Medulla oblongata (tissue), 1 donor: ENCODE measurements around the gene ANO5.

ENCODE experiments used
- DNase-seq: peaks from one replicate; pipeline ENCODE4 v3.0.0-alpha.2; 2015; ENCODE audit errors: extremely low spot score

Gene ANO5

GRCh38 chr11:22192642-22193347 lies at the start of gene ANO5:
Gene ANO5, plus strand, starts transcription at chr11:22193085. Its CDS starts 408 bp downstream, at chr11:22193493.
- peak; percentile 56 for DNase-seq

DNA sequence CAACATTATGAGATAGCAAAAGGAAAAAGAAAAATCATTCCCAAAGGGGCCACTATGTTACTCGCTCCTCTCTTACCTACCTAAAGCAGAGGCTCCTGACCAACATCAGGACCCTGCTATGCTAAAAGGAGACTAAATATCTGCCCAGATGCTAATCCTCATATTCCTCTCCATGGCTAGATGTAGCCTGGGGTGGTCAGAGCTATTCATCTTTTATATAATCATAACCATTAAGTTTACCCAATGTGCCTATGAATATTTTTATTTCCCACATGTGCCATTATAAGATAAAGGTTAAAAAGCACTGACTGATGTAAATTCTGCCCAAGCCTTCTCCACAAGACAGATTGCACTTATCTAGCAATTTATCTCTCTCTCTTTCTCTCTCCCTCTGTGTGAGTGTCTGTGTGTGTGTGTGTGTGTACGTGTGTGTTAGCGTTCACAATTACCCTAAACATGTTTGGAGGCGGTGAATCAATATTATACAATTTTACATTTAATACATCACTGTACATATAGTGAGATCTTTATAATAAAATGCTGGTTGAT lies 41.2 kb upstream of the ANO5 start:
- no peak for DNase-seq

DNA sequence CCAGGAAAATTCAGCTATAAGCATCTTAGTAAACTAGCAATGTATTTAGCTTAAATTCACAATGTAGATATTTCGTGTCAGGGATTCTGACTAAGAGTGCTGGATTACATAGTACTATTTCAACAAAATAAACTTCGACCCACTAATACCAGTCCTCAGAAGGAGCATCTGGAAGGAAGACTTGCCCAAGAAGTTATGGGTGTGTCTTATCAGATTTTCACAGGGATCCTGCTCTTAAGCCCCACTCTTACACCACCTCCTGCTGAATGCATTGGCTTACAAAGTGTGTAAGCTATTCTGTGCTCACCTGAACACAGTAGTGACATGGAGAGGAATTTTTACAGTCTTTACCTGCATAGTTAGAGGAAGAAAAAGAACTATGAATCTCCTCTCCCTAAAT lies 35.4 kb upstream of the ANO5 start:
- DNase-seq: no peak

DNA sequence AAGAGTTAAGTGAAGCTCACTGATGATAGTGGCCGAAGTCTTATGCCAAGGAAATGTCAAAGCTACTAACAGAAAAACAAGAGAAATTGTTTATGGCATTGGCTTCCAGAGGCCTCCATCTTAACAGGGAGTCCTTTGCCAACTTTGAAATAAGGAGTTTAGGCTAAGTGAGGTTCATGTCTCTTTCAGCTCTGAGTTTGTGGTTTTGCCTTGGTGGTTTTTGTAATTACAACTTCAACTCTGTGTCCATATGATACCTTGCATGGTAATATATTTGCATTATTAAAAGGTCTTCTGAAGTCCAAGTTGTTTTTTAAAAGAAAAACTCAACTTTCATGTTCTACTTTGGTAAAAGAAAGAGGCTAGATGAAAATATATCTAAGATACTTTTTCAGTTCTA lies 31.4 kb upstream of the ANO5 start:
- no peak for DNase-seq

DNA sequence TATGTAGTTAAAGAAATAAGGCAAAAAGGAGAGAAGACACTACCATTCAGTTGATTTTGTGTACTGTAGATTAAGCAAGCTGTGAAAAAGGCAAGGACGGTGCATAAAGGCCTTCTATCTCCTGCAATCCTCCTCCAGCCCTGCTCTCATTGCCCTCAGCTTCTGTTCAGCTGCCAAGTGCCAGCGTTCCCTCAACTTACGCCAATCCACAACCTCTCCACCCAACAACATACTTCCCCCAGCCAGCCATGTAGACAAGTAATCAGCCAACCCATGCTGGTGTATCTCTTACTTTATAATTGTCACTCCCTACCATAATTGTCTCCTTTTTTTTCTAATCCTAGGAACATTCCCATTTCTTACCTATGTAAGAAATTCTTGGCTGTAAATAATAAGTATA lies 30.1 kb upstream of the ANO5 start:
- no peak for DNase-seq

- DNase-seq: peak; percentile 11
Measured at GRCh38 chr11:22163394-22163797, 29.5 kb upstream of the ANO5 start.

- no peak for DNase-seq
Measured at GRCh38 chr11:22165087-22165486, 27.8 kb upstream of the ANO5 start.

- no peak for DNase-seq
Measured at GRCh38 chr11:22165759-22166513, 26.9 kb upstream of the ANO5 start.

GRCh38 chr11:22169833-22170232 lies 23.1 kb upstream of the ANO5 start:
- DNase-seq: peak; percentile 23

DNA sequence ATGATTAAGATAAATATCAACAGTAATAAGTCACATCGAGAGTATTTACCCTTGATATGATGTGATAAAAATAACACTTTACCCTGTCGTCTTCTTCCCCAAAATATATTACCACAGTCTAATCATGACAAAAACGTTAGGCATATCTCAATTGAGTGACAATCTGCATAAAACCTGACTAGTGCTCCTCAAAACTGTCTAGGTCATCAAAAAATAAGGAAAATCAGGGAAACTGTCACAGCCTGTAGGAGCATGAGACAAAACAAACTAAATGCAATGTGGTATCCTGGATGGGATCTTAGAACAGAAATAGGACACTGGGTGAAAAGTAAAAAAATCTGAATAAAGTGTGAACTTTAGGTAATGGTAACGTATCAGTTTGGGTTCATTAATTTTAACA lies 19.4 kb upstream of the ANO5 start:
- DNase-seq: no peak

DNA sequence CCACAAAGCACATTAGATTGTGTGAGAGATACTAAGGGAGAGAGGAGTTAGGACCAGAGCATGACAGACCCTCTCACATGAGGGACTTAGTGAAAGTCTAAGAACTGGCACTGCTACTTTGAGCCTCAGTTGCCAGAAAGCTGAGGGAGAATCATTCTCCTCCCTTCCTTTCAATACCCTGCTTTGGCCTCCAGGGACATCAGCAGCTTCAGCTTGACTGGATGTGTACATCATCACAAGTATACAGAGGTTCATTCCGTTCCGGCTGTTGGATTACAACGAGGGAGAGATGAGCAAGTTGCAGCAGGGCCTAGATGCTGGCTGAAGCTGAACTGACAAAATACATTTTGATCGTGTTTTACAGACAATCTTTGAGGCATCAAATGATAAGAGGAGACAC lies 15.7 kb upstream of the ANO5 start:
- no peak for DNase-seq

DNA sequence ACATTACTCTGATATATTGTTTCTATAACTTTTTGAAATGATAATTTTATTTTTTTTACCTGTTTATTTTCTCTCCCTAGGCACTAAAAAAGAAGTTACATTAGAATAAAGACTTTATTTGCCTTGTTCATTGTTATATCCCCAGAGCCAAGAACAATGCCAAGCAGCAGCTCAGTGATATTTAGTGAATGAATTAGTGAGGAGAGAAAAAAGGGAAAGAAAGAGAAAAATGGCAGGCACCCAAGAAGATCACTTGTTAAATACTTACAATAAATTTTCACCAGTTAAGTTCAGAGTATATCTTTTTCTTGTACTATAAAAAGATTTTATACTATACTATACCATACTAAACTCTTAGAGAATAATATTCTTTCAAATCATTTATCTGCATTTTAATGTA lies 13.3 kb upstream of the ANO5 start:
- no peak for DNase-seq

- DNase-seq: no peak
Measured at GRCh38 chr11:22180131-22180530, 12.8 kb upstream of the ANO5 start.

DNA sequence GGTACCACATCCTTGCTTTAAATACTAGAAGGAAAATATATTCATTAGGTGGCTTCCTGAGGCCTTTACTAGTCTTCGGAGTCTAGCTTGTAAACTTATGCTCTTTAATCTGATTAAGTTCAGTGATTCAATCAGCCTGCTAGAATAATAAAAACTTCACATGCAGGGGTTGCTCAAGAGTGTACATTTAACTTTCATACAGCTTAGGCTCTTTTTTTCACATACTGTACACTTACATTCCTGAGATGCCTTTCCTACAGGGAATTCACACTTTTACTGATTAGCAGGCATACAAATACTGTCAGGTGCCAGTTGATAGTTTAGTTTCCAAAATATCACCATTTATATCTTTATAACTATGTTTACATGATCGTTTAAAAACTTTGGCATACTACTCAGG lies 3.2 kb upstream of the ANO5 start:
- no peak for DNase-seq

- no peak for DNase-seq
Measured at GRCh38 chr11:22190827-22191463, 1.9 kb upstream of the ANO5 start.

GRCh38 chr11:22192289-22192641 lies 620 bp upstream of the ANO5 start:
- DNase-seq: peak; percentile 5

- peak; percentile 16 for DNase-seq
Measured at GRCh38 chr11:22193348-22194051, 615 bp downstream of the ANO5 start.

DNA sequence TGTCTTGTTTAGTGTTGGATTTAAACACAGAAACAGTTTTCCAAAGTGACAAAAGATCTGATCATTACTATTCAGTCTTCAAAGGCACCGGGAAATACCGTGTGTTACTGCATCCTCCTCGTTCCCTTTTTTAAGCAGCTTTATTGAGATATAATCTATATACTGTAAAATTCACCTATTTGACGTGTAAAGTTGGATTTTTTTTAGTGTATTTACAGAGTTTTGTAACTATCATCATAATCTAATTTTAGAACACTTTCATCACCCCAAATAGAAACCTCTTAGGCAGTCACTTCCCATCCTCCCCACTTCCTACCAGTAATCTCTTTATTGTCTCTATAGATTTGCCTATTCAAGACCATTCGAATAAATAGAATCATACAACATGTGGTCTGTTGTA lies 1.4 kb downstream of the ANO5 start:
- DNase-seq: no peak

GRCh38 chr11:22194907-22195306 lies 2.0 kb downstream of the ANO5 start:
- no peak for DNase-seq

GRCh38 chr11:22197139-22198005 lies 4.5 kb downstream of the ANO5 start:
- no peak for DNase-seq

DNA sequence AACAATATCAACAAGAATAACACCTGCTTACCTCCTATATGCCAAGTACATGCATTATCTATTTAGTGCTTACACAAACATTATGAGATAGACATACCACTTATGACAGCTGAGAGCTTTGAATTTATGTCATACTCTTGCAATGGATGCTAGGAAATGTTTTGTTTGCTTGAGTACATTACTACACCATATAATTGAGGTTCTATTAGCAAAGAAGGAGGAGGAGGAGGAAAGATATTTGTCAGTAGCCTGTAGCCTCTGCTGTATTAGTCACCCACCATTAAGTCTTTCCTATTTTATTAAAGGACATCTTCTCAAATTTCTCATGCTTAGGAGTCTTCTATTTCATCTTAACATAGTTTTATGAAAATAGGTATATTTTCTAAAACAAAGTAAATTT lies 6.4 kb downstream of the ANO5 start:
- no peak for DNase-seq
